ENCODE data around the gene PRKN.
A peak's percentile ranks its signal among the peaks of the same experiment; 100 is the strongest.

PRKN gene

GRCh38 chr6:162360901-162361567 lies 366.5 kb downstream of the PRKN start:
- no peak for TF ChIP-seq LEF1 (IDR thresholded peaks at IDR 0.05; ENCODE audit: borderline replicate concordance)
- no peak for TF ChIP-seq FOXM1 (IDR thresholded peaks at IDR 0.05; ENCODE audit: borderline replicate concordance)
- ChIA-PET POLR2A (no interaction called here), CTCF (no interaction called here)
- DNase-seq (ENCODE audit: extremely low spot score), result no peak

GRCh38 chr6:162358625-162359024 lies 368.9 kb downstream of the PRKN start:
- CTCF ChIA-PET, result interaction anchor here (0.6 kb wide), 1 partner anchor 159 kb away, joined by 5 read pairs; no protein-coding TSS in a partner anchor

GRCh38 chr6:162345051-162345511 lies 382.5 kb downstream of the PRKN start:
- DNase-seq (ENCODE audit: extremely low spot score), result no peak
- ChIA-PET POLR2A (no interaction called here), CTCF (no interaction called here)
- no peak for TF ChIP-seq CTBP1 (IDR thresholded peaks at IDR 0.05; ENCODE audit: borderline replicate concordance)
- no peak for TF ChIP-seq NFRKB (IDR thresholded peaks at IDR 0.05)
- no peak for TF ChIP-seq FOXA1 (IDR thresholded peaks at IDR 0.05)
- no peak for TF ChIP-seq FOXK2 (IDR thresholded peaks at IDR 0.05)
- TF ChIP-seq ELF4 (IDR thresholded peaks at IDR 0.05), result no peak
- TF ChIP-seq SP1 (IDR thresholded peaks at IDR 0.05), result no peak
- TF ChIP-seq SUZ12 (IDR thresholded peaks at IDR 0.05), result no peak
- TF ChIP-seq ZNF384 (IDR thresholded peaks at IDR 0.05), result no peak

More at GRCh38 chr6:162358625-162359024, 368.9 kb downstream of the PRKN start:
- TF ChIP-seq ARNT (IDR thresholded peaks at IDR 0.05) (no peak), SUZ12 (IDR thresholded peaks at IDR 0.05) (no peak), BHLHE40 (IDR thresholded peaks at IDR 0.05; ENCODE audit: borderline replicate concordance) (no peak), TARDBP (IDR thresholded peaks at IDR 0.05) (no peak), PKNOX1 (IDR thresholded peaks at IDR 0.05) (no peak), FOXA1 (IDR thresholded peaks at IDR 0.05) (no peak), L3MBTL2 (conservative IDR thresholded peaks at IDR 0.05) (no peak), SP1 (IDR thresholded peaks at IDR 0.05) (no peak), ELF4 (IDR thresholded peaks at IDR 0.05) (no peak), LEF1 (IDR thresholded peaks at IDR 0.05; ENCODE audit: borderline replicate concordance) (no peak), FOXM1 (IDR thresholded peaks at IDR 0.05; ENCODE audit: borderline replicate concordance) (no peak), HDGF (IDR thresholded peaks at IDR 0.05; ENCODE audit: borderline replicate concordance) (no peak), CTBP1 (IDR thresholded peaks at IDR 0.05; ENCODE audit: borderline replicate concordance) (no peak), FOXK2 (IDR thresholded peaks at IDR 0.05) (no peak), NFRKB (IDR thresholded peaks at IDR 0.05) (no peak), ZNF384 (IDR thresholded peaks at IDR 0.05) (no peak)
- no peak for DNase-seq (ENCODE audit: extremely low spot score)
- POLR2A ChIA-PET, result no interaction called here

GRCh38 chr6:162344646-162345010 lies 382.9 kb downstream of the PRKN start:
- TF ChIP-seq FOXM1 (IDR thresholded peaks at IDR 0.05; ENCODE audit: borderline replicate concordance), result no peak
- TF ChIP-seq L3MBTL2 (conservative IDR thresholded peaks at IDR 0.05), result no peak
- no peak for TF ChIP-seq SP1 (IDR thresholded peaks at IDR 0.05)
- no peak for TF ChIP-seq ELF4 (IDR thresholded peaks at IDR 0.05)
- CTCF ChIA-PET, result no interaction called here
- DNase-seq (ENCODE audit: extremely low spot score), result no peak
- POLR2A ChIA-PET, result no interaction called here

GRCh38 chr6:162343936-162344645 lies 383.5 kb downstream of the PRKN start:
- DNase-seq (ENCODE audit: extremely low spot score), result no peak
- no peak for TF ChIP-seq LEF1 (IDR thresholded peaks at IDR 0.05; ENCODE audit: borderline replicate concordance)
- no peak for TF ChIP-seq FOXM1 (IDR thresholded peaks at IDR 0.05; ENCODE audit: borderline replicate concordance)
- no peak for TF ChIP-seq FOXA1 (IDR thresholded peaks at IDR 0.05)
- TF ChIP-seq SUZ12 (IDR thresholded peaks at IDR 0.05), result no peak
- no peak for TF ChIP-seq HDGF (IDR thresholded peaks at IDR 0.05; ENCODE audit: borderline replicate concordance)
- no peak for TF ChIP-seq ZNF384 (IDR thresholded peaks at IDR 0.05)
- TF ChIP-seq ELF4 (IDR thresholded peaks at IDR 0.05), result no peak
- TF ChIP-seq TARDBP (IDR thresholded peaks at IDR 0.05), result no peak
- TF ChIP-seq FOXK2 (IDR thresholded peaks at IDR 0.05), result no peak
- TF ChIP-seq NFRKB (IDR thresholded peaks at IDR 0.05), result no peak
- no peak for TF ChIP-seq ARNT (IDR thresholded peaks at IDR 0.05)
- no peak for TF ChIP-seq PKNOX1 (IDR thresholded peaks at IDR 0.05)
- TF ChIP-seq SP1 (IDR thresholded peaks at IDR 0.05), result no peak
- ChIA-PET CTCF (no interaction called here), POLR2A (no interaction called here)

- TF ChIP-seq HDGF (IDR thresholded peaks at IDR 0.05; ENCODE audit: borderline replicate concordance) (no peak), PKNOX1 (IDR thresholded peaks at IDR 0.05) (no peak), TARDBP (IDR thresholded peaks at IDR 0.05) (no peak), CTBP1 (IDR thresholded peaks at IDR 0.05; ENCODE audit: borderline replicate concordance) (no peak), FOXK2 (IDR thresholded peaks at IDR 0.05) (no peak), ZNF384 (IDR thresholded peaks at IDR 0.05) (no peak), FOXA1 (IDR thresholded peaks at IDR 0.05) (no peak), ARNT (IDR thresholded peaks at IDR 0.05) (no peak), BHLHE40 (IDR thresholded peaks at IDR 0.05; ENCODE audit: borderline replicate concordance) (no peak), SP1 (IDR thresholded peaks at IDR 0.05) (no peak), NFRKB (IDR thresholded peaks at IDR 0.05) (no peak), FOXM1 (IDR thresholded peaks at IDR 0.05; ENCODE audit: borderline replicate concordance) (no peak), SUZ12 (IDR thresholded peaks at IDR 0.05) (no peak), LEF1 (IDR thresholded peaks at IDR 0.05; ENCODE audit: borderline replicate concordance) (no peak), ELF4 (IDR thresholded peaks at IDR 0.05) (no peak), L3MBTL2 (conservative IDR thresholded peaks at IDR 0.05) (no peak)
- CTCF ChIA-PET, result no interaction called here
- DNase-seq (ENCODE audit: extremely low spot score), result peak; percentile 33
- POLR2A ChIA-PET, result no interaction called here
Measured at GRCh38 chr6:162343198-162343935, 384.2 kb downstream of the PRKN start.

All from HEK293T (cell line).